Hepatocyte (in vitro differentiated cells): ENCODE measurements around the gene GRM1.

Experiments used
- EZH2phosphoT487 ChIP-seq: fragments of 200-600 bp; sonication (generic); IDR thresholded peaks from one replicate; pipeline ENCODE4 v1.6.1; 2018; ENCODE audit warnings: antibody characterized with exemption, mild to moderate bottlenecking, low read depth, moderate library complexity; ENCODE audit not compliant: unreplicated experiment, severe bottlenecking
- TF ChIP-seq, protein P1 (sequence below): fragments of 200-600 bp; sonication (generic); IDR thresholded peaks from 2 replicates; pipeline ENCODE4 v1.5.1; 2016; ENCODE audit warnings: antibody characterized with exemption, mild to moderate bottlenecking; ENCODE audit not compliant: poor library complexity

DNA sequence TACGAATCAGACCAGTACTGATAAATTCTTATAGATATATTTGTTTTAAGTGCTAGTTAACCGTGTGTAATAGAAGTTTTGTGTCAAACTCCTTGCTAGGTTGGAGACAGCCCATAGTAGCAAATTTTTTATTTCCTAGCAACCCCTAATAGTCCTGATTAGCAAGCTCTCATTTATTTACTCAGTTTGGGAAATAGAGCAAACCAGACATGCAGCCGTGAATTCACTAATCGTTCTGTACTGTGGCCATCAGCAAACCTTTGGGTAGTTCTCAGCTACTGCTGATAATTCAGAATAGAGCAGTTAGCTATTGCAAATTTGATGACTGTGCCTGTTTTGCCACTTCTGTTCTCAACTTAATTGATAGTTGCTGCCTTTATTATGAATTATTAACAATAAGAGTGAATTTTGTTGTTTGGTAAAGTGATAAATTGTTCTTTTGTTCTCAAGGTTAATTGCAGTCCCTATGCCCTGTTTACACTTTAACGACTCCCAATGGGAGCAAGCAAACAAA lies 215.8 kb downstream of the GRM1 start:
- TF ChIP-seq, protein P1, sequence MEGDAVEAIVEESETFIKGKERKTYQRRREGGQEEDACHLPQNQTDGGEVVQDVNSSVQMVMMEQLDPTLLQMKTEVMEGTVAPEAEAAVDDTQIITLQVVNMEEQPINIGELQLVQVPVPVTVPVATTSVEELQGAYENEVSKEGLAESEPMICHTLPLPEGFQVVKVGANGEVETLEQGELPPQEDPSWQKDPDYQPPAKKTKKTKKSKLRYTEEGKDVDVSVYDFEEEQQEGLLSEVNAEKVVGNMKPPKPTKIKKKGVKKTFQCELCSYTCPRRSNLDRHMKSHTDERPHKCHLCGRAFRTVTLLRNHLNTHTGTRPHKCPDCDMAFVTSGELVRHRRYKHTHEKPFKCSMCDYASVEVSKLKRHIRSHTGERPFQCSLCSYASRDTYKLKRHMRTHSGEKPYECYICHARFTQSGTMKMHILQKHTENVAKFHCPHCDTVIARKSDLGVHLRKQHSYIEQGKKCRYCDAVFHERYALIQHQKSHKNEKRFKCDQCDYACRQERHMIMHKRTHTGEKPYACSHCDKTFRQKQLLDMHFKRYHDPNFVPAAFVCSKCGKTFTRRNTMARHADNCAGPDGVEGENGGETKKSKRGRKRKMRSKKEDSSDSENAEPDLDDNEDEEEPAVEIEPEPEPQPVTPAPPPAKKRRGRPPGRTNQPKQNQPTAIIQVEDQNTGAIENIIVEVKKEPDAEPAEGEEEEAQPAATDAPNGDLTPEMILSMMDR = no peak
- no peak for TF ChIP-seq EZH2phosphoT487
